DND-41 (cell line): ENCODE data around the gene PP2D1.

Source experiments
- ATAC-seq: fragments of 200-7000 bp; cut with Tn5 transposase; 3 replicates; pipeline ENCODE4 v1.9.1; 2021; ENCODE audit warnings: low read depth; ENCODE audit not compliant: insufficient read depth
- DNase-seq: peaks from one replicate; pipeline ENCODE4 v3.0.0-alpha.2; 2020
- H2AFZ ChIP-seq: 2 replicates; pipeline ENCODE4 v1.6.0; 2012; ENCODE audit warnings: low read depth, low read length
- H3K27ac ChIP-seq: 2 replicates; pipeline ENCODE4 v1.5.1; 2012; ENCODE audit warnings: low read length, inconsistent platforms
- H3K27me3 ChIP-seq: fragments of 200-600 bp; sonication (generic); 2 replicates; pipeline ENCODE4 v1.6.0; 2012; ENCODE audit warnings: low read length, mild to moderate bottlenecking, inconsistent platforms; ENCODE audit not compliant: insufficient read depth, poor library complexity
- H3K36me3 ChIP-seq: 2 replicates; pipeline ENCODE4 v1.5.1; 2012; ENCODE audit warnings: low read length, inconsistent platforms; ENCODE audit not compliant: insufficient read depth
- H3K4me1 ChIP-seq: 2 replicates; pipeline ENCODE4 v1.5.1; 2012; ENCODE audit warnings: mild to moderate bottlenecking, low read length; ENCODE audit not compliant: insufficient read depth
- H3K4me2 ChIP-seq: 2 replicates; pipeline ENCODE4 v1.6.0; 2012; ENCODE audit warnings: mild to moderate bottlenecking, moderate library complexity, low read length, inconsistent platforms; ENCODE audit not compliant: insufficient read depth
- H3K4me3 ChIP-seq, 2 experiments: fragments of 200-600 bp in 1 of 2; shearing (Covaris generic) in 1 of 2; 2 replicates each; pipeline ENCODE4 v1.5.1; 2012 to 2016; ENCODE audit warnings: inconsistent platforms in 2 of 2, low read length in 2 of 2, mild to moderate bottlenecking in 2 of 2, low read depth in 1 of 2, moderate library complexity in 1 of 2
- H3K79me2 ChIP-seq: 2 replicates; pipeline ENCODE4 v1.6.0; 2012; ENCODE audit warnings: low read length, inconsistent platforms; ENCODE audit not compliant: insufficient read depth
- H3K9ac ChIP-seq: 2 replicates; pipeline ENCODE4 v1.6.0; 2012; ENCODE audit warnings: low read depth, mild to moderate bottlenecking, inconsistent platforms, low read length, moderate library complexity
- H3K9me3 ChIP-seq: 2 replicates; pipeline ENCODE4 v1.5.1; 2012; ENCODE audit warnings: low read length, moderate library complexity, mild to moderate bottlenecking, inconsistent platforms; ENCODE audit not compliant: insufficient read depth, severe bottlenecking
- H4K20me1 ChIP-seq: 2 replicates; pipeline ENCODE4 v1.6.0; 2012; ENCODE audit warnings: low read length; ENCODE audit not compliant: insufficient read depth
- CTCF ChIP-seq: IDR thresholded peaks from 2 replicates; pipeline ENCODE4 v1.5.1; 2012; ENCODE audit warnings: borderline replicate concordance, low read length, moderate library complexity, mild to moderate bottlenecking; ENCODE audit not compliant: poor library complexity, severe bottlenecking; ENCODE audit errors: extremely low read depth
- EZH2 ChIP-seq: IDR thresholded peaks from 3 replicates; pipeline ENCODE4 v1.6.1; 2012; ENCODE audit warnings: borderline replicate concordance, low read depth, mild to moderate bottlenecking, moderate library complexity, low read length, inconsistent platforms; ENCODE audit not compliant: severe bottlenecking

Gene PP2D1

GRCh38 chr3:20012164-20012563, at the start of gene PP2D1:
Gene PP2D1, minus strand, starts transcription at chr3:20012264. Its CDS starts 192 bp downstream, at chr3:20012072.
- H3K4me3 ChIP-seq = no peak within 1 kb of the TSS
- no peak within 1 kb of the TSS for H2AFZ ChIP-seq
- no peaks in the 10 kb centered on the region for H3K36me3 ChIP-seq
- H3K79me2 ChIP-seq = no peaks in the 10 kb centered on the region
- no peak for TF ChIP-seq EZH2
- no peak for TF ChIP-seq CTCF
- no peak within 1 kb of the TSS for H3K4me2 ChIP-seq
- no peaks in the 10 kb centered on the region for H3K27me3 ChIP-seq
- H4K20me1 ChIP-seq = no peaks in the 10 kb centered on the region
- no peaks in the 10 kb centered on the region for H3K4me1 ChIP-seq
- no peak for ATAC-seq
- H3K9ac ChIP-seq = no peak within 1 kb of the TSS
- no peak within 1 kb of the TSS for H3K27ac ChIP-seq
- no peak for DNase-seq
- H3K9me3 ChIP-seq = no peaks in the 10 kb centered on the region

GRCh38 chr3:20060974-20061685, 49.1 kb upstream of the PP2D1 start:
- Histone ChIP-seq H3K27ac (no peak overlapping the region), H3K4me1 (no peaks in the 10 kb centered on the region), H3K4me3 (no peak overlapping the region), H3K27me3 (no peaks in the 10 kb centered on the region), H3K79me2 (peaks cover 3% of the 10 kb centered on the region; the same call in 1 of the 2 replicates), H3K9me3 (no peaks in the 10 kb centered on the region), H2AFZ (no peak overlapping the region), H3K4me2 (no peak overlapping the region), H3K36me3 (no peaks in the 10 kb centered on the region), H4K20me1 (no peaks in the 10 kb centered on the region), H3K9ac (no peak overlapping the region)
- TF ChIP-seq EZH2 = no peak
- TF ChIP-seq CTCF = no peak
- DNase-seq = no peak
- ATAC-seq = no peak

- TF ChIP-seq CTCF (no peak), EZH2 (no peak)
- Histone ChIP-seq H3K4me2 (no peak overlapping the region), H3K4me3 (no peak overlapping the region), H3K9me3 (no peaks in the 10 kb centered on the region), H4K20me1 (no peaks in the 10 kb centered on the region), H2AFZ (no peak overlapping the region), H3K36me3 (no peaks in the 10 kb centered on the region), H3K9ac (no peak overlapping the region), H3K4me1 (peaks cover 9% of the 10 kb centered on the region), H3K27me3 (no peaks in the 10 kb centered on the region), H3K79me2 (peaks cover 3% of the 10 kb centered on the region; the same call in 1 of the 2 replicates), H3K27ac (no peak overlapping the region)
- DNase-seq (no peak), ATAC-seq (no peak)
Measured at GRCh38 chr3:20059929-20060328, 47.9 kb upstream of the PP2D1 start.
